ENCODE data around the gene CHD1. TPM values are rescaled to one million over a fixed set of nuclear protein-coding genes. Genes with fewer than 3 reads are reported as not detected.
A peak's percentile ranks its signal among the peaks of the same experiment; 100 is the strongest.

The CHD1 gene
- polyA plus RNA-seq, 3 donors: 68.5 to 77.6 (median 71.9) TPM

DNA sequence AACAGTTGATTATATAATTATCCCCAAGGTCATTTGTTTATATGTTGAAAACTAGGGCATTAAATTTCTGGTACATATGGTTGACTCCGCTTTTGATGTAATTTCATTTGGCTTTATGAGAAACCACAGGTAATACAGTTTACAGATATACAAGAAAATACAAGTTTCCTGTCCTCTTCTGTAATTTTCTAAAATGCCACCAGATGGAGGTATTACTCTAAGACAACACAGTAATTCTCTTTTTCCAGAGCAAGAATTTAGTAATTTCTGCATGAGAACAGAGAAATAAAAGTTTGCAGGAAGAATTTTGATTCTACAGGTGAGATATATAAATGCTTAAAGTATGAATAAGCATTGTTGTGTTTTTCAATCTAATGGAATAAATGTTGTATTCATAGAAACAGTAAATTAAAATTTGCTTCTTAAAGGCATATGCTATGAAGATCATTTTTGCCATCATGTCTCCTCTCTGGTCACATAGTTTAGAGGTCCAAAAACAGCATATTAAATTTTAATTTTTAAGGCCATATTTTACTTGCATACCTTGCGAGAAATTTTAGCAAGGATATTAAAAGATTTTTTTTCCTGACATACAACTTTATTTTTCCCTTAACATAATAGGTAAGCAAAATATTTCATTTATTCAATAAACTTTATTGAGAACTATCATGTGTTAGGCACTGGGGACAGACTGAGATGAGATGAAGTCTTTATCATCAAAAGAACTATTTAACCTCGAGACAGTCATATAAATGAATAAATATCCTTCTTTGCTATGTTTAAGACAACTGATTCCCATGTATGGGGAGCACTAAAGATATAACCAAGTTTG lies 22.7 kb downstream of the CHD1 start:
- DNase-seq (ENCODE audit: low read depth in 3 of 3, low spot score in 2 of 3): peak in 2 of 3 donors; percentile 25 to 27

DNA sequence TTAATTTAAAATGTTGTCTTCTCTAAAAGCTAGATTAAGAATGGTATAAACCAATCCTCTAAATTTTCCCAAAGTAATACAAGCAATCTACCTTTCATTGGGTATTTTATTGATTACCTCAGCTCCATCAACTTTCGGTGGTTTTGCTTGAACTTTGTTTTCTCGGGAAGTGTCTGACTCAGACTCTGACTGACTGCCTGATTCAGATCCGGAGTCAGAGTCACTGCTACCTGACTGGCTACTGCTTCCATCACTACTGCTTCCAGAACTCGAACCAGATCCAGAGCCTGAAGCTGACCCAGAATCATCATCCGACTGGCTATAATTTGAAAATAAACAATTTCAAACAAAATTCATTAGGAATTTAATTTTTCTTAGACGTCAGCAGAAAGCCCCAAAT lies 24.0 kb downstream of the CHD1 start:
- no peak for DNase-seq (ENCODE audit: low read depth in 3 of 3, low spot score in 2 of 3)

GRCh38 chr5:98902733-98903132 lies 26.1 kb downstream of the CHD1 start:
- no peak for DNase-seq (ENCODE audit: low read depth in 3 of 3, low spot score in 2 of 3)

DNA sequence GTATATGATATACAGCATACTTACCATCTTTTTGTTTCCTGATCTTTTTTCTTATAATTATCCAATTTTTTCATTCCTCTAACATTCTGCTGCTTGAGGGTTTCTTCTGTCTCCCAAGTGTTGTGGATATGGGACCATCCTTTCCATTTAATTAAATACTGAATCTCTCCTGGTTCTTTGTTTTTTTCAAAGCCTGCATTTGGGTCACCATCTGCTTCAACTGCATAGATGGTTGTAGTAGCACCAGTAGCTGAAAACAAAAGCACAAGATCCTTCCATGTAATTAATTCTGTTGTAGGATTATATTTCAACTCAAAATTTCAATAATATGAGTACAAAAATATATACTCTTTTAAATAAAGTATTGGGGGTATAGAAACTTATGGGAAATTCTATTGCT lies 29.4 kb downstream of the CHD1 start:
- no peak for DNase-seq (ENCODE audit: low read depth in 3 of 3, low spot score in 2 of 3)

DNA sequence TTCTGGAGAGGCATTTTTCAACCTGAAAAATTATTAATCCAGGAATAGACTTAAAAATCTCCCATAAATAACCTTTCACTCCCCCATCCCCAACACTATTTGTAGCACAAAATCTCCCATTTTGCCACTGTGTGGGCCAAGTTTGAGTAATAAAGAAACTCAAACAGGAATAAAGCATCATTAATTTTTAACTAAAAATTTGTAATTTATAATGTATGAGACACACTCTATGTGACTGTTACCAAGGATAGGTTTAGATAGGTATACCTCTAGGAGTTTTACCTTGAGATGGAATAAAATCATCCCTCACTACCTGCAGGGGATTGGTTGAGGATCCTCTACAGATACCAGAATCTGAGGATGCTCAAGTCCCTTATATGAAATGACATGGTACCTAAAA lies 30.1 kb downstream of the CHD1 start:
- no peak for DNase-seq (ENCODE audit: low read depth in 3 of 3, low spot score in 2 of 3)

- no peak for DNase-seq (ENCODE audit: low read depth in 3 of 3, low spot score in 2 of 3)
Measured at GRCh38 chr5:98891591-98891990, 37.2 kb downstream of the CHD1 start.

- DNase-seq (ENCODE audit: low read depth in 3 of 3, low spot score in 2 of 3): no peak
Measured at GRCh38 chr5:98880598-98880997, 48.2 kb downstream of the CHD1 start.

GRCh38 chr5:98880151-98880550 lies 48.7 kb downstream of the CHD1 start:
- no peak for DNase-seq (ENCODE audit: low read depth in 3 of 3, low spot score in 2 of 3)

- DNase-seq (ENCODE audit: low read depth in 3 of 3, low spot score in 2 of 3): no peak
Measured at GRCh38 chr5:98877600-98877999, 51.2 kb downstream of the CHD1 start.

DNA sequence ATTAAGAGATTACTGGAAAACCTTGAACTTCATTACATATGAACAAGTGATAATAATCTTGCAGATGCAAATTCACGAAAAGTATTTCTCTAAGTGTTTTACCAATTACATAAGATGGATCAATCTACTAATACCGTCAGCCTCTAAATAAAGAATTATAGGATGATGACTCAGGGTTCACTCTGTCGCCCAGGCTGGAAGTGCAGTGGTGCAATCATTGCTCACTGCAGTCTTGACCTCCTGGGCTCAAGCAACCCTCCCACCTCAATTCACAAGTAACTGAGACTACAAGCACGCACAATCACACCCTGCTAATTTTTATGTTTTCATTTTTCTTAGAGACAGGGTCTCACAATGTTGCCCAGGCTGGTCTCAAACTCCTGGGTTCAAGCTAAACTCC lies 56.1 kb downstream of the CHD1 start:
- DNase-seq (ENCODE audit: low read depth in 3 of 3, low spot score in 2 of 3): no peak

DNA sequence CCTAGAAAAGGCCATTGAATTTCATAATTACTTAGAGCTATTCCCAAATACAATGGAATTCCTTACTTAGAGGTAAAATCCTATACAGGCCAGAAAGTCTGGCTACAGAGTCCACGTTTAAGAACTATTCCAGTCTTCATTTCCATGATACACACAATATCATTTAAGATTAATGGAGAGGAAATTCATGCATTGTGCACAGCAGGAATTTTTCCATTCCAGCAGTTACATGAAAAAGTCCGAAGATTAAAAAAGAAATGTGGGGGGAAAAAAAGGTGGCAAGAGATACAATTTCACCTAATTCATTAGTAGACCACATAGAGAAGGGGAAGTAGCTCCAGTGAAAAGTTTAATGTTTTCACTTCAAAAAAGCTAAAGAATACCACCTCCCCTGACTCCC lies 63.1 kb downstream of the CHD1 start:
- peak in 2 of 3 donors; percentile 6 to 24 for DNase-seq (ENCODE audit: low read depth in 3 of 3, low spot score in 2 of 3)

GRCh38 chr5:98847054-98847453 lies 81.8 kb downstream of the CHD1 start:
- no peak for DNase-seq (ENCODE audit: low read depth in 3 of 3, low spot score in 2 of 3)

GRCh38 chr5:98846520-98846919 lies 82.3 kb downstream of the CHD1 start:
- no peak for DNase-seq (ENCODE audit: low read depth in 3 of 3, low spot score in 2 of 3)

DNA sequence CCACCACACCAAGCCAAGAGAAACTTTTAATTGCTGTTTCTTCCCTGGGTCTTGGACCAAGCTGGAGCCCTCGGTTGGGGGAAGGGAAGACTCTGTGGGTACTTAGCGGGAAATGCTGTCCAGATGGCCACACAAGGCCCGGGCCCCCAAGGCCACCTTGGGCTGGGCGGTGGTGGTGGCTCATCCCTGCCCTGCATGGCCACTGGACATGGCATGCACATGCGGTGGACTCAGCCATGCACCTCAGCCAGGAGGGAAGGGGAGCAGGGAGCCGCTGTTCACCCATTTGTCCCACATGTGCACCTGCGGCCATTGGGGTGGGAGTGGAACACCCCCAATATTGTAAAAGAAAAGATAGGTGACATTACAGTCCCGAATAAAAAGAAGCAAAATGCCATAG lies 82.9 kb downstream of the CHD1 start:
- no peak for DNase-seq (ENCODE audit: low read depth in 3 of 3, low spot score in 2 of 3)

GRCh38 chr5:98844865-98845264 lies 83.9 kb downstream of the CHD1 start:
- no peak for DNase-seq (ENCODE audit: low read depth in 3 of 3, low spot score in 2 of 3)

DNA sequence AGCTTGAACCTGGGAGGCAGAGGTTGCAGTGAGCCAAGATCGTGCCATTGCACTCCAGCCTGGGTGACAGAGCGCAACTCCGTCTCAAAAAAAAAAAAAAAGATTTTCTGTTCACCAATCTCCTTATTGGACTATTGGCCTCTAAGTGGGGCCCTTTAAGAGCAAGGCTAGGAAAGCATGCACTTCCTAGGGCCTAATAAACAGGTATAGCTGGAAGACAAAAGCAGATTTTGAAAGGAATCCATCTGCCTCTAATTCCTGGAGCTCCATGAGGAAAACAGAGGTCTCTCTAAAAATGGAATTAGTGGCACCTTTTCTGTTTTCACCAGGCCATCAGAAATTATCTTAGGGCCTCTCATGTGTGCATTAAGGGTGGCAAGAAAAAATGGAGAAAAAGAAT lies 85.3 kb downstream of the CHD1 start:
- DNase-seq (ENCODE audit: low read depth in 3 of 3, low spot score in 2 of 3): no peak

- no peak for DNase-seq (ENCODE audit: low read depth in 3 of 3, low spot score in 2 of 3)
Measured at GRCh38 chr5:98840946-98841345, 87.9 kb downstream of the CHD1 start.

- peak in 2 of 3 donors; percentile 10 to 16 for DNase-seq (ENCODE audit: low read depth in 3 of 3, low spot score in 2 of 3)
Measured at GRCh38 chr5:98839469-98840383, 89.1 kb downstream of the CHD1 start.

DNA sequence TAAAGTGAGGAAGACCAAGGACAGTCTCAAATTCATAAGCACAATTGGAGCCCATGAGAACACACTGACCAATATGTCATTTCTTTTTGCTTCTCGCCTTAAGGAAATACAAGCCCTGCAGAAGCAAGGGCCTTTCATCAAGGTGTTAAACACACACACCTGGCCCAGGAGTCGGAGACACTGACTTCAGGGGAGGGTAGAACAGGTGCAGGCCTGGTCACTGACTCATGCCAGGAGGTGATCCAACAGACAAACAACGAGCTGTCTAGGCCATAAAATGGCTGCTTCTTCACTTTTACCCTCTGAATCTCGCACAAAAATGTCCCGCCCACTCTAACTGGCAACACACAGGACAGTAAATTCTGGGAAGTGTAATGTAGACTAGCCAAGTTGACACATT lies 92.6 kb downstream of the CHD1 start:
- no peak for DNase-seq (ENCODE audit: low read depth in 3 of 3, low spot score in 2 of 3)

DNA sequence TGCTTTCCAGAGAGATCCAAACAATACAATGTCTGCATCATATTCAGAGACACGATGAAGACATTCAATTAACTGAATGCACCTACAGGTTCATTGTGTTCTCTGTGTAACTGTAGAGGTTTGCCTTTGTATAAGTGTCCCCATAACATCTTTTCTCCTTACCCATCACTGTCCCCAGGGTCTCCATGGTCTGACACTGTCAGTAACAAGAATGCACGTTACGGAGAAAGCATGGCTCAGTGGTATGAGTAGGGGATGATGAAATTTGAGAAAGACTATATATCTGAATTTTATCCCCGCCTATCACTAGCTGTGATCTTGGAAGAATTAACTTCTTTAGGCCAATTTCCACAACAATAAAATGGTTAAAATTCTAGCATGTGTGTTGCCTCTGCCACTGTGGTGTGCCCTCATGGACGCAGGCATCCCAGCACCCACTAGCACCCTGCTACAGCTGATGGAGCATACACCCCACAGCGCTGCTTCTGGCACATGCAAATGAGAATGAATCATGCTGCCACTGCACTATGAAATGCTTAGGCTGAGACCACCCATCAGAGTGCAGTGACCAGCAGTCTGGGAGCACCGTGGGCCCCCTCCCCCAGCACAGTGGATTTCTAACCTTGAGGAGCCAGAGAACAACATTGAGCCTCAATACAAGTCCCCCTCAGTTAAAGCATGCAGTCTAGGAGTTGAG lies 101.1 kb downstream of the CHD1 start:
- DNase-seq (ENCODE audit: low read depth in 3 of 3, low spot score in 2 of 3): no peak

DNA sequence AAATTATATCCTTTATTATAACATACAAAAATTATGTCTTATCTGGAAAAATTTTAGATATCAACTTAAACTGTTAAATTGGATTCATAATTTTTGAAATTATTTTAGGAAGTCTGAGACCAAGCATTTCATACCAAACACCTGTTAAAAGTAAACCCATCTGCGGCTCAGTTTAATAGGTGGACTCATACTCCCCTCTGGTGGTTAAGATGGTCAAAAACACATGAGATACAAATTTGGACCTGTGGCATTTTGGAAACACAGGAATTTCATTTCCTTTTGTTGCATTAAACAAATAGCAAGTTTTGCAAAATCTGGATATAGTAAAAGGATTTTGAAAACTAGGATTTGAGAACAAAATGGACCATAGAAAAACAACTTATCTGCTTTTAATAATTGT lies 101.6 kb downstream of the CHD1 start:
- peak in 1 of 3 donors; percentile 13 for DNase-seq (ENCODE audit: low read depth in 3 of 3, low spot score in 2 of 3)

Measured in right renal cortex interstitium (tissue), 3 donors.